MM.1S (cell line): ENCODE data around the gene LPA.

Experiments used
- EZH2phosphoT487 ChIP-seq: fragments of 300-600 bp; sonication (generic); IDR thresholded peaks from 2 replicates; pipeline ENCODE4 v1.6.1; 2018; ENCODE audit warnings: antibody characterized with exemption, low read length
- TF ChIP-seq, protein P1 (sequence below): fragments of 300-600 bp; sonication (generic); IDR thresholded peaks from 2 replicates; pipeline ENCODE4 v1.5.1; 2016; ENCODE audit warnings: antibody characterized with exemption, low read length, mixed read lengths

DNA sequence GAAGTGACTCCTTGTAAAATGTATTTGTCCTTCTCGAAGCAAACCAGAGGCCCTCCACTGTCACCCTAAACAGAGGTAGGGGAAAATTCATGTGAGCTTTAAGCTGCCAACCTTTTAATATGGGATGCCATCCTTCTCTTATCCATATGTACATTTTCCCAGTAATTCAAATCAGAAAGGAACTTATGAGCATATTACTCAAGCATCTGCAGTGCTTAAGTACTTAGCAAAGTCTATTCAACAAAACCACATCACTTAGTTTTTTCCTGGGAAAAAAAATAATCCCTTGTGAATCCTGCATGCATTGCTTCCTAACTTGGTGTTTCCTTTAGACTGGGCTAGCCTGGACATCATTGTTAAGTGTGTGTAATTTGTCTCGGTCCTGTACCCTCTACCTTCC, 132.2 kb downstream of the LPA start:
- TF ChIP-seq, protein P1, sequence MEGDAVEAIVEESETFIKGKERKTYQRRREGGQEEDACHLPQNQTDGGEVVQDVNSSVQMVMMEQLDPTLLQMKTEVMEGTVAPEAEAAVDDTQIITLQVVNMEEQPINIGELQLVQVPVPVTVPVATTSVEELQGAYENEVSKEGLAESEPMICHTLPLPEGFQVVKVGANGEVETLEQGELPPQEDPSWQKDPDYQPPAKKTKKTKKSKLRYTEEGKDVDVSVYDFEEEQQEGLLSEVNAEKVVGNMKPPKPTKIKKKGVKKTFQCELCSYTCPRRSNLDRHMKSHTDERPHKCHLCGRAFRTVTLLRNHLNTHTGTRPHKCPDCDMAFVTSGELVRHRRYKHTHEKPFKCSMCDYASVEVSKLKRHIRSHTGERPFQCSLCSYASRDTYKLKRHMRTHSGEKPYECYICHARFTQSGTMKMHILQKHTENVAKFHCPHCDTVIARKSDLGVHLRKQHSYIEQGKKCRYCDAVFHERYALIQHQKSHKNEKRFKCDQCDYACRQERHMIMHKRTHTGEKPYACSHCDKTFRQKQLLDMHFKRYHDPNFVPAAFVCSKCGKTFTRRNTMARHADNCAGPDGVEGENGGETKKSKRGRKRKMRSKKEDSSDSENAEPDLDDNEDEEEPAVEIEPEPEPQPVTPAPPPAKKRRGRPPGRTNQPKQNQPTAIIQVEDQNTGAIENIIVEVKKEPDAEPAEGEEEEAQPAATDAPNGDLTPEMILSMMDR = no peak
- TF ChIP-seq EZH2phosphoT487 = no peak
